ENCODE measurements around the gene TPCN2. TPM values are rescaled to one million over a fixed set of nuclear protein-coding genes. Genes with fewer than 3 reads are reported as not detected.
A peak's percentile ranks its signal among the peaks of the same experiment; 100 is the strongest.

Gene TPCN2
- total RNA-seq, 2 donors from 2014 or later = 14.5 to 21.1 TPM

DNA sequence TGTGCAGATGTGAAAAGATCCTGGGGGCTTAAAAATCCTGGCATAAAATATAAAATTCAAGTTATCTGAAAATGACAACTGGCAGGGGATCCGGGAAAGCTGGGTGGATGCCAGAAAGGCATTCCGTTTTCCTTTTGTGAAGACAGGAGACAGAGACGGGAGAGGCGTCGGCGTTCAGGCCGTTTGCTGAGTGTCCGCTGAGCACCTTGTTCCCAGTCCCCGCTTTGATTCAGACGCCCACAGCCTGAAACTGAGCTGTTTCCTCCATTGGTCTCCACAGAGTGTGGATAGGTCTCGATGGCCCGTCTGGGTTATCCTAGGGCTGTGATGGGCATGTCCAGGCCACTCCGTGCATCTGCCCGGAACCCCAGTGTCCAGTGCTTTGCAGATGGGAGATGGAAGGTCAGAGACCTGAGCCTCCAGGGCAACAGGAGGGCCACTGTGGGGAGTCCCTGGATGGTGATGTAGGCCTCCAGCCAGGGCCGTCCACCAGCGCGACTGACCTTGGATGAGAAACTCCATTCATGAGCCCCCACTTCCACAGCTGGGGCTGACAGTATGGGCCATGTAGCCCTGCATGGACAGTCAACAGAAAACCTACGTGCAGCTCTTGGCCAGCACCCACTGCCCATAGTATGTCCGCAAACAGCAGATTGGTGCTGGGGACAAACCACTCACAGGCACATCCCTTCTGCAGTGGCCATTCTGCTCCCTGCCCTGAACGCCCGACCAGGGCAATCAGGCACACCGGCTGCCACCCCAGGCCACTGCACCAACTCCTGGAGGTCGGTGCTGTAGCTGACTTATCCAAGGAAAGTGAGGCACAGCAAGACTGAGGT is 47.3 kb upstream of the TPCN2 start:
- DNase-seq = no peak
- no peaks in the 10 kb centered on the region for H3K27me3 ChIP-seq
- peak overlapping the region in 1 of 2 donors; percentile 40 for H3K9ac ChIP-seq (ENCODE audit: low read depth in 2 of 2, low read length in 2 of 2)
- TF ChIP-seq, protein P1, sequence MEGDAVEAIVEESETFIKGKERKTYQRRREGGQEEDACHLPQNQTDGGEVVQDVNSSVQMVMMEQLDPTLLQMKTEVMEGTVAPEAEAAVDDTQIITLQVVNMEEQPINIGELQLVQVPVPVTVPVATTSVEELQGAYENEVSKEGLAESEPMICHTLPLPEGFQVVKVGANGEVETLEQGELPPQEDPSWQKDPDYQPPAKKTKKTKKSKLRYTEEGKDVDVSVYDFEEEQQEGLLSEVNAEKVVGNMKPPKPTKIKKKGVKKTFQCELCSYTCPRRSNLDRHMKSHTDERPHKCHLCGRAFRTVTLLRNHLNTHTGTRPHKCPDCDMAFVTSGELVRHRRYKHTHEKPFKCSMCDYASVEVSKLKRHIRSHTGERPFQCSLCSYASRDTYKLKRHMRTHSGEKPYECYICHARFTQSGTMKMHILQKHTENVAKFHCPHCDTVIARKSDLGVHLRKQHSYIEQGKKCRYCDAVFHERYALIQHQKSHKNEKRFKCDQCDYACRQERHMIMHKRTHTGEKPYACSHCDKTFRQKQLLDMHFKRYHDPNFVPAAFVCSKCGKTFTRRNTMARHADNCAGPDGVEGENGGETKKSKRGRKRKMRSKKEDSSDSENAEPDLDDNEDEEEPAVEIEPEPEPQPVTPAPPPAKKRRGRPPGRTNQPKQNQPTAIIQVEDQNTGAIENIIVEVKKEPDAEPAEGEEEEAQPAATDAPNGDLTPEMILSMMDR (IDR thresholded peaks at IDR 0.05) = no peak
- H3K36me3 ChIP-seq = no peaks in the 10 kb centered on the region
- intact Hi-C loops (cut with DNase I) = no loop called here
- no peaks in the 10 kb centered on the region for H3K4me1 ChIP-seq
- H3K4me3 ChIP-seq = no peak overlapping the region
- H3K9me3 ChIP-seq = no peaks in the 10 kb centered on the region
- H3K27ac ChIP-seq = peak overlapping the region; percentile 44

DNA sequence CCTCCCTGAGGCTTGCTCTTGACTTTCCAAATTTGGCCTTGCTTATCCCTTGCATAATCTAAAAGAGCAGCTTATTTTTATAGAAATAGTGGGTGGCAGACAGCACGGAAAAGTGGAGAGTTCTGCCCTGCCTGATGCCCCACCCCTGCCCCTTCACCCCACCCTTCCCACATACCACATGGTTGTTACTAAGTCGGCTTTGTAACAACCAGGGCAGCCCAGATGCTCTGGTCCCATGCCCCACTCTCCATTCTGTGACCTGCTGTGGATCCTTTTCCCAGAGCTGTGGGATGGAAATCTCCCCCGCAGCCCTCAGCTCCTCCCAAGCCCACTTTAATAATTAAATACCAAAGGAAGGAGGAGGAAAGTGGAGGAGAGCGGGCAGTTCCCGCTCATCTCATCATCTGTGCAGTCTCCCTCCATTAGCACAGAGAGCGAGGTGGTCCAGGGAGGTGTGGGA is 46.6 kb upstream of the TPCN2 start:
- Histone ChIP-seq H3K9ac (ENCODE audit: low read depth in 2 of 2, low read length in 2 of 2) (peak overlapping the region in 1 of 2 donors; percentile 40), H3K27me3 (no peaks in the 10 kb centered on the region), H3K27ac (peak overlapping the region; percentile 17), H3K36me3 (no peaks in the 10 kb centered on the region), H3K9me3 (no peaks in the 10 kb centered on the region), H3K4me1 (no peaks in the 10 kb centered on the region), H3K4me3 (no peak overlapping the region)
- peak; percentile 16 for DNase-seq
- TF ChIP-seq, protein P1 (IDR thresholded peaks at IDR 0.05) = no peak
- intact Hi-C loops (cut with DNase I) = no loop called here

DNA sequence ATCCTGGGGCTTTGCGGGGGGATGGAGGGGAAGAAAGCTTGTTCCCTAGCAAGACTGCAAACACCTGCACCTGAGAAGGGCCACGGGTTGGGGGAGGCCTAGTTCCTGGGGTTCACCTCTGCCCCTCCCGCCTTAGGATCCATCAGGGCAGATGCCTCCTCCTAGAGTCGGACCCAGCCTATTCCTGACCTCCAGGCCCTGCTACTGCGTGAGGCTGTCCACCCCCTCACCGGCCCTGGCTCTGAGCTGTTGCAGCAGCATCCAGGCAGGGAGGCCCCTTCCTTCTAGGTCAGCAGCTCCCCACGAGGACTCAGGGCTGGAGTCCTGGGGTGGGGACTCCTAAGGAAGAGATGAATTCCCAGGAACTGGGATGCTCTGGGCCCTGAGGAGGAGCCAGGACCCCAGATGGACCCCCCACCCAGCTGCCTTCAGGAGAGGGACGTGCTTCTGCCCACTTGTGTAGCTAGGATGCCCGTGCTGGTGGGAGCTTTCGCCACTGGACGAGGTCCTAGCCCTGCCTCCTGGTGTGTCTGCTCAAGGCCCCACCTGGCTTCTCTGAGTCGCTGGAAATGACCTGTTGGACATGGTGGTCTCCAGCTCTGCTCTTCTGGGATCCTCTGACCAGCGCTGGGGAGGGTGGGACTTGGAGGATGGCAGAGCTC is 46.0 kb upstream of the TPCN2 start:
- no peak overlapping the region for H3K4me3 ChIP-seq
- H3K27ac ChIP-seq = peak overlapping the region; percentile 17
- no peaks in the 10 kb centered on the region for H3K9me3 ChIP-seq
- no peaks in the 10 kb centered on the region for H3K27me3 ChIP-seq
- intact Hi-C loops (cut with DNase I) = no loop called here
- DNase-seq = peak; percentile 15
- TF ChIP-seq, protein P1 (IDR thresholded peaks at IDR 0.05) = no peak
- H3K36me3 ChIP-seq = no peaks in the 10 kb centered on the region
- H3K9ac ChIP-seq (ENCODE audit: low read depth in 2 of 2, low read length in 2 of 2) = no peak overlapping the region
- H3K4me1 ChIP-seq = no peaks in the 10 kb centered on the region

DNA sequence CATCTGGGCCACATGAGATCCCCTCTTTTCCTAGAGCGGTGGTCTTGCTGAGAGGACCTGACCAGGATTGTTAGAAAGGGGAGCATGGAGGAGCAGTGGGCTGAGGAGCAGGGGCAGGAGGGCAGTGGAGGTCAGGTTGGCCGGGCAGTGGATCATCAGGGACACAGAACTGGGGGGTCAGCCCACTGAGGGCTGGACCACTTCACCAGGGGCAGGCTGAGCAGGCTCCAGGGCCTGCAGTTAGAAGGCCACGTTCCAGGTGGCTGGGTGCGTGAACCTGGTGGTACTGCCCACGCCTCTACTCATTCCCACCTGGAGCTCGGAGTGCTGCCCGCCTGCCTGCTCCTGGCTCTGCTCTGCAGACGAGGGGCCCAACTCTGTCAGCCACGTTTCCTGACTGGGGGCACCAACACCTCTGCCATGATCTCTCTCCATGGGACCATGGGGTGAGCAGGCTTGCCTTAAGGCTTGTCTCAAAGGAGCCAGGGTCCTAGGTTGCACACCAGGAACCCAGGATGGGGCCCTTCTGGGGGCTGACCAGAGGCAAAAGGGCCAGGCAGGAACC is 45.3 kb upstream of the TPCN2 start:
- TF ChIP-seq, protein P1 (IDR thresholded peaks at IDR 0.05) = no peak
- H3K27me3 ChIP-seq = no peaks in the 10 kb centered on the region
- H3K4me3 ChIP-seq = no peak overlapping the region
- intact Hi-C loops (cut with DNase I) = no loop called here
- H3K36me3 ChIP-seq = no peaks in the 10 kb centered on the region
- H3K27ac ChIP-seq = no peak overlapping the region
- no peaks in the 10 kb centered on the region for H3K9me3 ChIP-seq
- H3K9ac ChIP-seq (ENCODE audit: low read depth in 2 of 2, low read length in 2 of 2) = no peak overlapping the region
- H3K4me1 ChIP-seq = no peaks in the 10 kb centered on the region
- peak; percentile 12 for DNase-seq

DNA sequence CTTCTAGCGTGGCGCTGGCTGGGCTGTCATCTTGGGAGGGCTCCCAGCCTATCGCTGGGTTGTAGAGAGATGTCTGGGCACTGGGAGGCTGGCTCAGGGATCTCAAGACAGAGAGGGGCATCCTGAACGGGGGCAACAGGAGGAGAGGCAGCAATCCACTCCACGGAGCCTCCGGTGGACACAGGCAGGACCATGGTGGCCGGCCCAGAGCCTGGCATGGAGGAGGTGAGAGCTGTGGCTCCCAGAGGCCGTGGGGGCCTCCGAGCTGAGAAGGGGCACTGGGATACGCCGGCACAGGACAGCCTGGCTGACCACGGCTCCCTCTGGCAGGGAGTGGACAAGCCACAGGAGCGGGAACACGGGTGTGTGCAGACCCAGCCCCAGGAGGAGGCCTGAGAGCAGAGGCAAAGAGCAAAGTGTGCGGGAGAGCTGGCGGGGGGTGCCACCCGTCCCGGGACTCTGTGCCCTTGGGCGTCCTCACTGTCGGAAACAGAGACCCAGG is 44.8 kb upstream of the TPCN2 start:
- H3K27ac ChIP-seq = no peak overlapping the region
- H3K9ac ChIP-seq (ENCODE audit: low read depth in 2 of 2, low read length in 2 of 2) = no peak overlapping the region
- H3K36me3 ChIP-seq = no peaks in the 10 kb centered on the region
- H3K9me3 ChIP-seq = no peaks in the 10 kb centered on the region
- TF ChIP-seq, protein P1 (IDR thresholded peaks at IDR 0.05) = no peak
- H3K4me3 ChIP-seq = no peak overlapping the region
- intact Hi-C loops (cut with DNase I) = no loop called here
- no peaks in the 10 kb centered on the region for H3K27me3 ChIP-seq
- no peak for DNase-seq
- H3K4me1 ChIP-seq = peaks cover 1% of the 10 kb centered on the region

All from colonic mucosa (tissue), 4 donors.